ENCODE results near the gene ANKRD7.
A peak's percentile ranks its signal among the peaks of the same experiment; 100 is the strongest.

Gene ANKRD7

DNA sequence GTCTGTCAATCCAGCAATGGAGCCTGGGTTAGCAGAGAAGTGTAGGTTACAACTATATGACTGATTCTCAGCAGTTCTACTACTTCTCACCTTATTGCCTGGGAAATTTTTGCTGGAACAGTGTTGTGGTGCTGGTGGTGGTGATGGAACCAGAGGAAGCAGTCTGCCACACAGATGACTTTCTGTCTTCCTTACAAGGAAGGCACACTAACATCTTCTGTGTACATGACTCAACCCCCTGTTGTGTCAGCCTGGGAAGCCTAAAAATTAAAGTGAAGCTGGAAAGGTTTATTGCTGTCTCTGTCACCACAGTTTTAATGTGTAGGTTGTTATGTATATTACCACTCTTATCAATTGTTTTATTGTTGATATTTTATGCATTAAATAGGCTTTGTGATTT, 40.3 kb downstream of the ANKRD7 start:
- no peak overlapping the region for H3K27ac Mint-ChIP-seq
- H3K4me1 Mint-ChIP-seq: no peaks in the 10 kb centered on the region
- no peaks in the 10 kb centered on the region for H3K9me3 Mint-ChIP-seq
- H3K27me3 Mint-ChIP-seq: peaks cover 4% of the 10 kb centered on the region
- H3K36me3 Mint-ChIP-seq: no peaks in the 10 kb centered on the region
- DNase-seq: no peak
- CTCF ChIA-PET: no interaction called here
- no peak overlapping the region for H3K4me3 Mint-ChIP-seq

DNA sequence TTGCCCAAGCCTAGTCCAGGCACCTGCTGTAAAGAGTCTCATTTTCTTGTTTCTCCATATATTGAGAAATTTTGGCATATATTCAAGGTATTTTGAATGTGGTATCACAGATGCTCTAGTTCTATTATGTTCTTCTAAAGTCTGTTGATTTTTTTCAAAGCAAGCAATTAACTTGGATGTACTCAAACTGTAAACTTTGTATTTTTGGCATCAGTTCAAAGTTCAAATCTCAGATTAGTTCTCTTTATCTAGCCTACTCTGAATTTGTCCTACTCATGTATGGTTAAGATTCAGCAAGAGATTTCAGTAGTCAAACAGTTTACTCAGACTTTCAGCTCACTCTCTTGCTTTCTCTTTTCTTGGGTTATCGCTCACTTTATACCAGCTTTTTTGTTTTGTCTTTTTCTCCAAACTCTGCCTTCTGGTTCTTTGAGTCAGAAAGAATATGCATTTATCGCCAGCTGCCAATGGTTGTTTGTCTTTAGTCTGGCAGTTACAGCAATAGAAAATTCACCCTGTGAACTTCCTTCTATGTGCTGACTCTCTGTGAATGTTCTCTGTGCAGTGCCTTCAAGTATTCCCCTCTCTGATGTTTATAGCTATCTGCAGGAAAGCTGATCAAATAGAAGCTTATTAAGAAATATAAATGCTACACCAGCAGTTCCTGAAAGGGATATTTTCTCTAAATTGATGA, 56.0 kb downstream of the ANKRD7 start:
- H3K4me3 Mint-ChIP-seq: no peak overlapping the region
- H3K36me3 Mint-ChIP-seq: no peaks in the 10 kb centered on the region
- H3K4me1 Mint-ChIP-seq: no peaks in the 10 kb centered on the region
- CTCF ChIA-PET: no interaction called here
- H3K27ac Mint-ChIP-seq: no peak overlapping the region
- H3K9me3 Mint-ChIP-seq: no peaks in the 10 kb centered on the region
- H3K27me3 Mint-ChIP-seq: peaks cover 17% of the 10 kb centered on the region
- no peak for DNase-seq

DNA sequence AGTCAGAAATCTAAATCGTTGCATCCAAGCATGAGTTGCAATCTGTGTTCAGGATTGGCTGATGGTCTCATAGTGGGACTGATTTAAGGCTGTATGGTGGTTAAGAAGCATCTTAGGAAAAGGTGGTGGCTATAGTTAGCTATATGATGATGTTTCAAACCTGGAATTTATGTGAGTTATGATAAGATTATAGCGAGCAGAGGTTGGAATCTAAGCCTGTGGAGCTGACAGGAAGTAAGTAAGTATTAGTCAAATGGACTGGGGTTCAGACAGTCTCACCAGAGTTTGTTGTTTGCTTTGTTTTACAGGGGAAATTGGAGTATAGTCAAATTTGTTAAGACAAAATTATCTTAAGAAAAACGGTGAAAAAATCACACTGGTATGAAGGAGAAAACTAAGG, 56.7 kb downstream of the ANKRD7 start:
- CTCF ChIA-PET: no interaction called here
- Mint-ChIP-seq H3K27me3 (peaks cover 25% of the 10 kb centered on the region), H3K4me1 (no peaks in the 10 kb centered on the region), H3K9me3 (no peaks in the 10 kb centered on the region), H3K4me3 (no peak overlapping the region), H3K36me3 (no peaks in the 10 kb centered on the region), H3K27ac (no peak overlapping the region)
- no peak for DNase-seq

DNA sequence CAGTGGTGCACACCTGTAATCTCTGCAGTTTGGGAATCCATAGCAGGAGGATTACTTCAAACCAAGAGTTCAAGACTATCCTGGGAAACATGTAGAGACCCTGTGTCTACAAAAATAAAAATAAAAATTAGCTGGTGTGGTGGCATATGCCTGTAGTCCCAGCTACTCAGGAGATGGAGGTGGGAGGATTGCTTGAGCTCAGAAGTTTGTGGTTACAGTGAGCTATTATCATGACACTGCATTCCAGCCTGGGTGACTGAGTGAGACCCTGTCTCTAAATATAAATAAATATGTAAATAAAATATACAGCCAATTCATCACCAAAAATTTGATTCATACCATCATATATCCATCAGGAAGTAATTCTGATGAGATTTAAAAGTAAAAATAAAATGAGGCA, 60.9 kb downstream of the ANKRD7 start:
- CTCF ChIA-PET: interaction anchor here (1.2 kb wide), 1 partner anchor 28 kb away, joined by 3 read pairs; no protein-coding TSS in a partner anchor
- Mint-ChIP-seq H3K4me1 (peaks cover 18% of the 10 kb centered on the region), H3K9me3 (peaks cover 17% of the 10 kb centered on the region), H3K27me3 (peaks cover 31% of the 10 kb centered on the region), H3K4me3 (no peak overlapping the region), H3K27ac (no peak overlapping the region), H3K36me3 (peaks cover 5% of the 10 kb centered on the region)
- DNase-seq: no peak

DNA sequence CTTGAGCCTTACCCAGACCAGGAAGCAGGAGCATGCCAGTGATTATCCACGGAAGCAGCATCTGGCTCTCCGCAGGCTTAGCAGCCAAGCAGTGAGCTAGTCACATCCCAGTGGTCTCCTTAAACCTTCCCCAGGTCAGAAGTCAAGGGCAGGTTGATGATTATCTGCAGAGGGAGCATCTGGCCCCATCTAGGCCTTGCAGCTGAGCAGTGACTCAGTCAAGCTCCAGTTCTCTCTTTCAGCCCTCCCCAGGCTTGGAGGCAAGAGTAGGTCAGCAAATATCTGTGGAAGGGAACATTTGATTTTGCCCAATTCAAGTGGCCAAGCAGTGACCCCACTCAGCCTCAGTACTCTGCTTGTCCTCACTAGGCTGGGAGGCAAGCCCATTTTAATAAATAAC, 61.6 kb downstream of the ANKRD7 start:
- no peak for DNase-seq
- peaks cover 36% of the 10 kb centered on the region for H3K27me3 Mint-ChIP-seq
- H3K36me3 Mint-ChIP-seq: peaks cover 5% of the 10 kb centered on the region
- no peak overlapping the region for H3K27ac Mint-ChIP-seq
- CTCF ChIA-PET: no interaction called here
- peaks cover 20% of the 10 kb centered on the region for H3K9me3 Mint-ChIP-seq
- H3K4me3 Mint-ChIP-seq: no peak overlapping the region
- peaks cover 18% of the 10 kb centered on the region for H3K4me1 Mint-ChIP-seq

DNA sequence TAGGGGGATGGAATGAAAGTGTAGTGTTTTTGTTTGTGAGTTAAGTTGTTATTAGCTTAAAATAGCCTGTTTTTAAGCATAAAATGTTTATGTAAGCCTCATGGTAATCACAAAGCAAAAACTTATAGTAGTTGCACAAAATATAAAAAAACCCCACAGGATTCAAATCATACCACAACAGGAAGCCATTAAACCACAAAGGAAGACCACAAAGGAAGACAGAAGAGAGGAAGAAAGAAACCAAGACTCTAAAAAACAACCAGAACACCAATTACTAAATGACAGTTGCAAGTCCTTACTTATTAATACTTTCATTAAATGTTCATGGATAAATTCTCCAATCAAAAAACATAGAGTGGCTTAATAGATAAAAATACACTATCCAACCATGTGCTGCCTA, 63.6 kb downstream of the ANKRD7 start:
- Mint-ChIP-seq H3K36me3 (peaks cover 5% of the 10 kb centered on the region), H3K4me1 (peaks cover 18% of the 10 kb centered on the region), H3K9me3 (peaks cover 24% of the 10 kb centered on the region), H3K4me3 (peak overlapping the region; percentile 9), H3K27ac (no peak overlapping the region), H3K27me3 (peaks cover 41% of the 10 kb centered on the region)
- DNase-seq: no peak
- CTCF ChIA-PET: no interaction called here

DNA sequence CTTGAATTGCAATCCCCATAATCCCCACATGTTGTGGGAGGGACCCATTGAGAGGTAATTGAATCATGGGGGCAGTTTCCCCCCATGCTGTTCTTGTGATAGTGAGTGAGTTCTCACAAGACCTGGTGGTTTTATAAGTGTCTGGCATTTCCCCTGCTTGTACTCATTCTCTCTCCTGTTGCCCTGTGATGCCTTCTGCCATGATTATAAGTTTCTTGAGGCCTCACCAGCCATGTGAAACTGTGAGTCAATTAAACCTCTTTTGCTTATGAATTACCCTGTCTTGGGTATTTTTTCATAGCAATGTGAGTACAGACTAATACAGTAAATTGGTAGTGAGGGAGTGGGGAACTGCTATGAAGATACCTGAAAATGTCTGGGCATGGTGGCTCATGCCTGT, 65.0 kb downstream of the ANKRD7 start:
- CTCF ChIA-PET: no interaction called here
- DNase-seq: no peak
- Mint-ChIP-seq H3K27ac (no peak overlapping the region), H3K4me3 (no peak overlapping the region), H3K9me3 (peaks cover 24% of the 10 kb centered on the region), H3K27me3 (peaks cover 41% of the 10 kb centered on the region), H3K36me3 (peaks cover 5% of the 10 kb centered on the region), H3K4me1 (peaks cover 18% of the 10 kb centered on the region)
